Stomach (tissue), 9 donors: Measurements from ENCODE around the gene HAGH. TPM values are rescaled to one million over a fixed set of nuclear protein-coding genes. Genes with fewer than 3 reads are reported as not detected.
"Not testable (repeated sequence)": the region's sequence is repeated elsewhere in the genome, so short reads cannot be mapped to it uniquely, and the experiment has no call there.

ENCODE experiments used
- DNase-seq, 2 donors: peaks; one replicate each; pipeline versions ENCODE4 v3.0.0 to v3.0.0-alpha.2; 2013 to 2019
- H3K27ac ChIP-seq, 5 donors: fragments of 200-600 bp in 4 of 5; sonication (generic) in 4 of 5; one replicate each; pipeline ENCODE4 v1.5.1; 2013 to 2019; ENCODE audit warnings: mild to moderate bottlenecking in 1 of 5, moderate library complexity in 1 of 5
- H3K27me3 ChIP-seq, 3 donors: fragments of 200-600 bp; sonication (generic); one replicate each; pipeline ENCODE4 v1.5.1; 2017 to 2019; ENCODE audit warnings: mixed run types in 1 of 3
- H3K36me3 ChIP-seq, 4 donors: fragments of 200-600 bp; sonication (generic); 1 replicate in 3 of 4; 2 replicates in 1 of 4; pipeline ENCODE4 v1.5.1; 2016 to 2019
- H3K4me1 ChIP-seq, 4 donors: fragments of 200-600 bp; sonication (generic); one replicate each; pipeline ENCODE4 v1.5.1; 2016 to 2019
- H3K4me3 ChIP-seq, 4 donors: fragments of 200-600 bp; sonication (generic) in 3 of 4; one replicate each; pipeline ENCODE4 v1.5.1; 2016 to 2019; ENCODE audit warnings: mild to moderate bottlenecking in 1 of 4
- H3K9me3 ChIP-seq, 4 donors: fragments of 200-600 bp; sonication (generic); one replicate each; pipeline ENCODE4 v1.5.1; 2016 to 2019
- CTCF ChIP-seq, 7 experiments: fragments of 450-650 bp in 4 of 7; fragments of 200-600 bp in 3 of 7; sonication (generic) in 3 of 7; IDR thresholded peaks; one replicate each; pipeline ENCODE4 v1.5.1; 2016 to 2019; ENCODE audit warnings: antibody characterized with exemption in 7 of 7, control low read depth in 2 of 7, mild to moderate bottlenecking in 1 of 7
- EP300 ChIP-seq: sonication (generic); formaldehyde crosslinking; IDR thresholded peaks from one replicate; pipeline ENCODE4 v1.6.1; 2017; ENCODE audit warnings: antibody characterized with exemption
- POLR2A ChIP-seq, 4 donors: fragments of 450-650 bp; IDR thresholded peaks; one replicate each; pipeline ENCODE4 v1.6.1; 2016; ENCODE audit warnings: antibody characterized with exemption in 4 of 4, control low read depth in 2 of 4, mild to moderate bottlenecking in 1 of 4, moderate library complexity in 1 of 4
- POLR2AphosphoS5 ChIP-seq, 3 donors: sonication (generic); formaldehyde crosslinking; IDR thresholded peaks; one replicate each; pipeline ENCODE4 v1.6.1; 2016; ENCODE audit warnings: antibody characterized with exemption in 3 of 3
- WGBS, 5 donors: extraction: QIAGEN DNeasy Blood & Tissue Kit in 3 of 5; methylation state at CpG; one replicate each; pipeline versions ENCODE4 v1.1.5 to v1.1.7; 2013 to 2018; 5-methylcytosine and 5-hydroxymethylcytosine counted together
- intact Hi-C: fragments of 100-400 bp; cut with DNase I; formaldehyde crosslinking; loops from one replicate; pipeline ENCODE4 v1.15.1; 2023; ENCODE audit warnings: low total_unique reads
- polyA plus RNA-seq, 3 donors: library from polyadenylated mRNA; stranded (reverse); fragments of 200-250 nt; gene quantifications; one replicate each; pipeline ENCODE4 v1.2.3, GENCODE V29; 2013
- total RNA-seq, 5 donors: library from RNA; depleted of rRNA; stranded (reverse); fragments of >200 nt; gene quantifications; one replicate each; pipeline versions ENCODE4 v1.1.0 to v1.2.3, GENCODE V29; 2014 to 2016
- donor health status: healthy with polysubstance abuse.
- donor health status: Bipolar disorder and iron deficiency.
- donor health status: healthy.

The HAGH gene
- total and polyA plus RNA-seq, 8 donors, result 30.3 to 119 (median 69.2) TPM

- peaks cover 0 to 12% (median 10%) of the 10 kb centered on the region in 4 donors for H3K4me1 ChIP-seq
- no peaks in the 10 kb centered on the region for H3K27me3 ChIP-seq
- no peak overlapping the region for H3K27ac ChIP-seq
- no peak for DNase-seq
- peaks cover 24 to 73% (median 56%) of the 10 kb centered on the region in 4 donors for H3K36me3 ChIP-seq
- TF ChIP-seq POLR2AphosphoS5 (IDR thresholded peaks at IDR 0.05) (no peak), EP300 (no peak)
- no peak overlapping the region for H3K4me3 ChIP-seq
- H3K9me3 ChIP-seq, result no peaks in the 10 kb centered on the region
- 74 to 88% (median 81%) methylated on average over 14 to 18 of the region's 18 CpGs for WGBS, 5 donors
- intact Hi-C loops, result no loop called here
Measured at GRCh38 chr16:1808691-1809090, 17.9 kb downstream of the HAGH start.

- Histone ChIP-seq H3K27me3 (no peaks in the 10 kb centered on the region), H3K4me1 (peaks cover 0 to 7% (median 4%) of the 10 kb centered on the region in 4 donors), H3K27ac (no peak overlapping the region), H3K36me3 (peaks cover 24 to 67% (median 53%) of the 10 kb centered on the region in 4 donors), H3K9me3 (no peaks in the 10 kb centered on the region), H3K4me3 (no peak overlapping the region)
- intact Hi-C loops, result no loop called here
- DNase-seq, result no peak
- TF ChIP-seq EP300 (no peak), POLR2A (IDR thresholded peaks at IDR 0.05) (no peak), CTCF (IDR thresholded peaks at IDR 0.05) (no peak), POLR2AphosphoS5 (IDR thresholded peaks at IDR 0.05) (no peak)
- 83 to 92% (median 88%) methylated on average over 8 to 10 of the region's 10 CpGs for WGBS, 5 donors
Measured at GRCh38 chr16:1807626-1808025, 19.0 kb downstream of the HAGH start.

DNA sequence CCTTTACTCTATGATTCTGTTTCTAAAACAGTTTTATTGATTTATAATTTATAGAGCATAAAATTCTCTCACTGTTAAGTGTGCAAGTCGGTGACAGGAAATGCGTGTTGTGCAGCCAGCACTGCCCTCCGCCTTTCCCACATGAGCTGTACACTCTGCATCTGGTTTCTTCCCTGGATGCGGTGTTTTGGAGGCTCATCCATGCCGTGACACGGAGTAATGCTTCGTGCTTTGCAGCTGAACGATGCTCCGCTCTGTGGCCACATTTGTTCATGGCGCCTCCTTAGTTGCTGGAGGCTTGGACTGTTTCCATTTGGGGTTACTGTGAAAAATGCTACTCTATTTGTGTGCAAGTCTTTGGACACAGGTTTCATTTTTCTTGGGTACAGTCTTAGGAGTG is 25.9 kb downstream of the HAGH start:
- intact Hi-C loops, result no loop called here
- Histone ChIP-seq H3K9me3 (peaks cover 0 to 13% (median 9%) of the 10 kb centered on the region in 4 donors), H3K27me3 (no peaks in the 10 kb centered on the region), H3K4me1 (no peaks in the 10 kb centered on the region), H3K4me3 (no peak overlapping the region), H3K27ac (no peak overlapping the region), H3K36me3 (peaks cover 0 to 16% (median 4%) of the 10 kb centered on the region in 4 donors)
- 81 to 89% (median 85%) methylated on average over 10 of the region's 10 CpGs for WGBS, 5 donors
- DNase-seq, result peak in 1 of 2 donors; percentile 1
- TF ChIP-seq CTCF (IDR thresholded peaks at IDR 0.05) (no peak), POLR2A (IDR thresholded peaks at IDR 0.05) (no peak), EP300 (no peak), POLR2AphosphoS5 (IDR thresholded peaks at IDR 0.05) (no peak)

DNA sequence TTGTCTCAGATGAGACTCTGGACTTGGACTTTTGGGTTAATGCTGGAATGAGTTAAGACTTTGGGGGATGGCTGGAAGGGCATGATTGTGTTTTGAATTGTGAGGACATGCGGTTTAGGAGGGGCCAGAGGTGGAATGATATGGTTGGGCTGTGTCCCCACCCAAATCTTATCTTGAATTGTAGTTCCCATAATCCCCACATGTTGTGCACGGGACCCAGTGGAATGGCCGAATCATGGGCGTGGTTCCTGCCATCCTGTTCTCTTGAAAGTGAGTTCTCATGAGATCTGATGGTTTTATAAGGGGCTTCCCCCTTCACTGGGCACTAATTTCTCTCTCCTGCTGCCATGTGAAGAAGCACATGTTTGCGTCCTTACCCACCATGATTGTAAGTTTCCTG is 27.4 kb downstream of the HAGH start:
- H3K36me3 ChIP-seq, H3K27ac ChIP-seq, DNase-seq, intact Hi-C loops, H3K4me3 ChIP-seq, H3K27me3 ChIP-seq, H3K4me1 ChIP-seq: not testable (repeated sequence)
- 43 to 82% (median 65%) methylated on average over 5 of the region's 5 CpGs for WGBS, 5 donors
- H3K9me3 ChIP-seq, result peaks cover 0 to 13% (median 9%) of the 10 kb centered on the region in 4 donors

DNA sequence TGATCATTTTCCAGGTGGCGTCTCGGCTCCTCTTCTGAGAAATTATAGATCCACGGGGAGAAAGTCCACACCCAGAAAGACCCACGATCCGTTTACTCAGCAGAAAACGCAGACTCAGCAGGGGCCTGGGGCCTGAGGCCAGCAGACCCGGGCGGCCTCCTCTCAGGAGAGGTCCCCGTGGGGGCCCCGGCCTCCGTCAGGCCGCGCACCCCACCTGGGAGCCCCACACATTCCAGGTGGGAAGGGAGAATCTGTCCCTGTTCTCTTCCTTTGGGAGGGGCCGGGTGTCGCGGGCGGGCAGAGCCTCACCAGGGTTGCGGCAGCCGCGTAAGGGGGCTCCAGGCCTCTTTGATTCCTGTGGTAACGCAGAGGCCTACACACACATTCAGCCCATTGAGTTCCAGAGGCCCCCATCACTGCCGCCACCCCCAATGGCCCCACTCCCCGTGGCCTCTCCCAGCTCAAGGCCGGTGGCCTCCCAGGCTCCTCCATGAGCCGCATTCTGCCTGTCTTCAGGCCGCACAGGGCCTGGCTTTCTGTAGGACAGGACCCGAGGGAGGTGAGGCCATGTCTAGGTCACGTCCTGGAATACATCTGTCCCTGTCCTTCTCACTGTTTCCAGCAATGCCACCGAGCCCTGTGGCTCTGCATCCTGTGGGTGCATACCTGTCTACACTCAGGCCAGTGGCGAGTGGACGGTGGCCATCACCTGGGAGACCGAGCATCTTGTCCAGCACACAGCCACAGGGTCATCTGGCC is 31.5 kb downstream of the HAGH start:
- intact Hi-C loops, result no loop called here
- TF ChIP-seq POLR2A (IDR thresholded peaks at IDR 0.05) (no peak), EP300 (no peak), CTCF (IDR thresholded peaks at IDR 0.05) (no peak), POLR2AphosphoS5 (IDR thresholded peaks at IDR 0.05) (no peak)
- Histone ChIP-seq H3K9me3 (peaks cover 0 to 13% (median 9%) of the 10 kb centered on the region in 4 donors), H3K27me3 (no peaks in the 10 kb centered on the region), H3K4me3 (peak overlapping the region in 1 of 4 donors; percentile 29), H3K4me1 (peaks cover 14 to 29% (median 22%) of the 10 kb centered on the region in 4 donors), H3K36me3 (peaks cover 0 to 27% (median 24%) of the 10 kb centered on the region in 4 donors), H3K27ac (peak overlapping the region; percentile 73 to 75 (median 74))
- peak in 1 of 2 donors; percentile 8 for DNase-seq
- WGBS, 5 donors, result 60 to 80% (median 69%) methylated on average over 24 to 32 of the region's 32 CpGs
